Kidney (tissue), 14 donors: ENCODE results near the gene IRF2BP2. TPM values are rescaled to one million over a fixed set of nuclear protein-coding genes. Genes with fewer than 3 reads are reported as not detected.
A peak's percentile ranks its signal among the peaks of the same experiment; 100 is the strongest.

Experiments used
- DNase-seq, 5 donors: peaks; one replicate each; pipeline ENCODE4 v3.0.0-alpha.2; 2013 to 2020
- FAIRE-seq: peaks from 2 replicates; lab custom pipeline; 2012; peaks lifted over from hg19 to GRCh38; lab: Jason Lieb, UNC
- H3K27ac ChIP-seq, 2 donors: one replicate each; pipeline ENCODE4 v1.7.0; 2013; ENCODE audit warnings: low read depth in 2 of 2, low read length in 2 of 2, inconsistent platforms in 1 of 2
- H3K27me3 ChIP-seq: one replicate; pipeline ENCODE4 v1.7.1; 2013; ENCODE audit warnings: low read length, inconsistent platforms; ENCODE audit not compliant: control insufficient read depth, insufficient read depth
- H3K36me3 ChIP-seq, 3 donors: one replicate each; pipeline versions ENCODE4 v1.7.0 to v1.7.1; 2013; ENCODE audit warnings: low read length in 3 of 3, control low read depth in 1 of 3, inconsistent platforms in 1 of 3; ENCODE audit not compliant: insufficient read depth in 3 of 3, control insufficient read depth in 2 of 3
- H3K4me1 ChIP-seq, 3 donors: one replicate each; pipeline versions ENCODE4 v1.7.0 to v1.7.1; 2013; ENCODE audit warnings: low read length in 3 of 3, inconsistent platforms in 1 of 3, low read depth in 1 of 3; ENCODE audit not compliant: control insufficient read depth in 2 of 3, insufficient read depth in 2 of 3
- H3K4me3 ChIP-seq, 3 donors: one replicate each; pipeline versions ENCODE4 v1.7.0 to v1.8.1; 2013; ENCODE audit warnings: low read length in 3 of 3, control low read depth in 1 of 3, inconsistent platforms in 1 of 3
- H3K9ac ChIP-seq, 3 donors: one replicate each; pipeline versions ENCODE4 v1.7.0 to v1.7.1; 2013; ENCODE audit warnings: low read length in 3 of 3, control low read depth in 1 of 3, inconsistent platforms in 1 of 3
- H3K9me3 ChIP-seq, 3 donors: one replicate each; pipeline versions ENCODE4 v1.7.0 to v1.7.1; 2013; ENCODE audit warnings: low read length in 3 of 3, control low read depth in 1 of 3, inconsistent platforms in 1 of 3; ENCODE audit not compliant: control insufficient read depth in 2 of 3, insufficient read depth in 1 of 3
- CTCF ChIP-seq: IDR thresholded peaks from 3 replicates; pipeline ENCODE4 v1.5.1; 2012; ENCODE audit warnings: mild to moderate bottlenecking, moderate library complexity, borderline replicate concordance; ENCODE audit not compliant: insufficient read depth; ENCODE audit errors: extremely low read depth
- intact Hi-C: fragments of 100-400 bp; cut with DNase I; formaldehyde crosslinking; loops from one replicate; pipeline ENCODE4 v1.11.1; 2022
- polyA plus RNA-seq: library from polyadenylated mRNA; stranded (reverse); fragments of 350-450 nt; fragmentation: Illumina TruSeq; extraction: RNeasy Lipid Tissue Mini Kit (QIAGEN cat#74804); gene quantifications from one replicate; pipeline ENCODE4 v1.2.3, GENCODE V29; 2014; ENCODE audit warnings: low read depth, low replicate concordance; ENCODE audit not compliant: insufficient read depth
- total RNA-seq: library from RNA; stranded (reverse); fragmentation: NEBNext Ultra II Directional; extraction: Animal tissue kit (Norgen Biotek cat#: 25700); gene quantifications from one replicate; pipeline ENCODE4 v1.2.1, GENCODE V29; 2021
- donor health status: control.
- donor health status: control.
- donor health status: control.
- donor health status: control.
- donor health status: control.
- donor health status: DM: yes; HTN: yes; CAD: no.
- donor health status: Normal renal cell carcinoma (clear cell type).

IRF2BP2 gene
- total and polyA plus RNA-seq, 2 donors from 2014 or later: 53.8 to 130 TPM

GRCh38 chr1:234610666-234611224 lies 767 bp upstream of the IRF2BP2 start:
- Histone ChIP-seq H3K36me3 (peaks cover 7 to 26% (median 17%) of the 10 kb centered on the region in 3 donors), H3K4me3 (peak overlapping the region; percentile 81 to 97 (median 89)), H3K4me1 (peaks cover 23 to 29% (median 28%) of the 10 kb centered on the region in 3 donors), H3K9ac (peak overlapping the region; percentile 95 to 100 (median 97)), H3K27me3 (no peaks in the 10 kb centered on the region), H3K27ac (peak overlapping the region; percentile 100), H3K9me3 (no peaks in the 10 kb centered on the region)
- peak; percentile 96 to 99 (median 97) for DNase-seq
- TF ChIP-seq CTCF: peak; percentile 11
- intact Hi-C loops: loop anchor here (10.0 kb wide), 3 partner anchors 114 to 374 kb away; no protein-coding TSS in a partner anchor
- no peak for FAIRE-seq

GRCh38 chr1:234609691-234610042 lies 311 bp downstream of the IRF2BP2 start:
- TF ChIP-seq CTCF: no peak
- no peaks in the 10 kb centered on the region for H3K9me3 ChIP-seq

GRCh38 chr1:234608911-234609690 lies 877 bp downstream of the IRF2BP2 start:
- intact Hi-C loops: loop anchor here (10.0 kb wide), 1 partner anchor 476 kb away; no protein-coding TSS in a partner anchor
- Histone ChIP-seq H3K36me3 (peaks cover 7 to 42% (median 17%) of the 10 kb centered on the region in 3 donors), H3K4me1 (peaks cover 23 to 28% (median 25%) of the 10 kb centered on the region in 3 donors), H3K27ac (peak overlapping the region; percentile 100), H3K9me3 (no peaks in the 10 kb centered on the region), H3K9ac (peak overlapping the region in 2 of 3 donors; percentile 78 to 99), H3K4me3 (peak overlapping the region; percentile 37 to 92 (median 77)), H3K27me3 (no peaks in the 10 kb centered on the region)
- TF ChIP-seq CTCF: no peak
- FAIRE-seq (no peak), DNase-seq (peak in 3 of 5 donors; percentile 50 to 90 (median 72))

More at GRCh38 chr1:234609691-234610042, 311 bp downstream of the IRF2BP2 start:
- FAIRE-seq (no peak), DNase-seq (no peak)
- H3K4me3 ChIP-seq: no peak overlapping the region
- peaks cover 23 to 29% (median 28%) of the 10 kb centered on the region in 3 donors for H3K4me1 ChIP-seq
- intact Hi-C loops: loop anchor here (10.0 kb wide), 4 partner anchors 115 to 475 kb away; no protein-coding TSS in a partner anchor
- H3K9ac ChIP-seq: no peak overlapping the region
- H3K36me3 ChIP-seq: peaks cover 7 to 36% (median 17%) of the 10 kb centered on the region in 3 donors
- no peaks in the 10 kb centered on the region for H3K27me3 ChIP-seq
- peak overlapping the region; percentile 100 for H3K27ac ChIP-seq
